ENCODE results near the gene WTAP. TPM values are rescaled to one million over a fixed set of nuclear protein-coding genes. Genes with fewer than 3 reads are reported as not detected.

The WTAP gene
- total and polyA plus RNA-seq, 2 of the 8 experiments (the other 6 are each of a cell fraction or from before 2014, with no cell fraction given) = 32.6 to 120 TPM

DNA sequence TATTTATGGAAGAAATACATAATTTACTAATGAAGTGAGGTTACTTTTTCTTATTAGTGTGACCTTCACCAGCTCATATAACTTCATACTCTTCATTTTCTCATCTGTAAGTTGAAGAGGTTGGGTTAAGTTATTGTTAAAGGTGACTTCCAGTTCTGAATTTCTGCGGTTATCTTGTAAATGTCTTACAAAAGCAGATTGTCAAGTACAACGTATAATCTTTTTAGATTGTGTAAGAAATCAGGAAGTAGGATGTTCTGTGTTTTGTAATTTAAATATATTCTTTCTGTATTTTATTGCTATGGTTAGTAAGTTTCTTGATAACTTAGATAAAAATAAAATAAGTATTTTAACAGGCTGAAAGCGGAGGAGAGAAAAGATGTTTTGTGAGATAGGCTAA is 12.0 kb downstream of the WTAP start:
- Histone ChIP-seq H2BK5ac (ENCODE audit: low read depth, low read length) (no peak overlapping the region), H3K56ac (replicated peaks; ENCODE audit: insufficient read length, low read depth, low read length) (no peak overlapping the region), H4K20me1 (replicated peaks in 1 of 2; ENCODE audit: control insufficient read depth in 1 of 2, insufficient read depth in 2 of 2, low read length in 2 of 2) (peaks cover 9 to 13% of the 10 kb centered on the region in 2 experiments), H3K27ac (ENCODE audit: low read depth, low read length) (no peak overlapping the region), H3K14ac (ENCODE audit: insufficient read length) (no peak overlapping the region), H3K9ac (replicated peaks in 1 of 4; ENCODE audit: extremely low read depth in 1 of 4, low read depth in 3 of 4, low read length in 3 of 4) (no peak overlapping the region), H3K9me3 (ENCODE audit: insufficient read depth in 2 of 2, low read depth in 1 of 2, low read length in 1 of 2) (no peaks in the 10 kb centered on the region), H2AK5ac (ENCODE audit: low read depth, low read length) (no peak overlapping the region), H3K4ac (replicated peaks; ENCODE audit: insufficient read length, low read depth, low read length) (no peak overlapping the region), H2BK20ac (ENCODE audit: low read length) (no peak overlapping the region), H4K8ac (ENCODE audit: extremely low read depth, insufficient read depth, low read length) (no peak overlapping the region), H3K23ac (ENCODE audit: insufficient read length) (no peak overlapping the region), H3K4me1 (replicated peaks in 1 of 4; ENCODE audit: control insufficient read depth in 3 of 4, insufficient read depth in 4 of 4, low read length in 3 of 4) (peaks cover 0 to 3% (median 0%) of the 10 kb centered on the region in 4 experiments; a peak in 1 of 7 replicates), H3K23me2 (ENCODE audit: low read depth, low read length) (no peaks in the 10 kb centered on the region), H3K18ac (ENCODE audit: extremely low read depth, low read length) (no peak overlapping the region), H3K27me3 (replicated peaks in 1 of 4; ENCODE audit: control insufficient read depth in 3 of 4, extremely low read depth in 1 of 4, insufficient read depth in 3 of 4, low read length in 3 of 4) (no peaks in the 10 kb centered on the region), H3K79me1 (ENCODE audit: low read depth, low read length) (no peaks in the 10 kb centered on the region), H4K5ac (ENCODE audit: insufficient read length, low read depth, low read length) (no peak overlapping the region), H2BK120ac (replicated peaks; ENCODE audit: low read depth, low read length) (no peak overlapping the region), H3K4me3 (ENCODE audit: extremely low read depth in 1 of 4, insufficient read depth in 2 of 4, low read depth in 3 of 4, low read length in 4 of 4) (no peak overlapping the region), H2AFZ (ENCODE audit: low read length) (no peak overlapping the region), H4K91ac (replicated peaks; ENCODE audit: insufficient read length, low read length) (no peak overlapping the region), H3K4me2 (ENCODE audit: insufficient read depth in 1 of 2, low read depth in 2 of 2, low read length in 2 of 2) (no peak overlapping the region), H2BK12ac (ENCODE audit: low read depth, low read length) (no peak overlapping the region), H3K36me3 (ENCODE audit: control insufficient read depth in 2 of 4, insufficient read depth in 4 of 4, low read length in 3 of 4) (peaks cover 10 to 77% (median 43%) of the 10 kb centered on the region in 4 experiments), H3K79me2 (ENCODE audit: control insufficient read depth in 1 of 2, insufficient read depth in 2 of 2, low read length in 2 of 2) (peaks cover 14 to 88% of the 10 kb centered on the region in 2 experiments), H2BK15ac (ENCODE audit: low read length) (no peak overlapping the region)
- ChIA-PET POLR2A (ENCODE audit: partially characterized antibody) (interaction anchor here (0.9 to 4.6 kb wide), 3 partner anchors 11 to 21 kb away, joined by 3 to 43 read pairs (median 19); partner anchors contain the start of genes ACAT2 and WTAP), CTCF (ENCODE audit: partially characterized antibody) (no interaction called here)
- FAIRE-seq (no peak), DNase-seq (ENCODE audit: low read depth in 1 of 2, low spot score in 2 of 2) (no peak)
- WGBS, 2 experiments (ENCODE audit: extremely low coverage in 1 of 2, insufficient coverage in 1 of 2, insufficient read length in 1 of 2, insufficient replicate concordance in 2 of 2, low coverage in 1 of 2, low lambda C conversion rate in 2 of 2, missing lambda C conversion rate in 1 of 2) = 95% methylated on average over 3 of the region's 3 CpGs; no CpG with 5 or more reads in 1 of the 2 experiments
- TF ChIP-seq SIX5 (IDR thresholded peaks at IDR 0.05; ENCODE audit: low read depth, low read length) = no peak
- TF ChIP-seq BCL11A (IDR thresholded peaks at IDR 0.05; ENCODE audit: low read depth in 2 of 2, low read length in 2 of 2) = no peak
- no peak for TF ChIP-seq PHF8 (conservative IDR thresholded peaks at IDR 0.05; ENCODE audit: low read depth, low read length)
- TF ChIP-seq ASH2L (IDR thresholded peaks at IDR 0.05; ENCODE audit: low read length) = no peak
- TF ChIP-seq BRCA1 (IDR thresholded peaks at IDR 0.05; ENCODE audit: low read depth, low read length) = no peak
- no peak for TF ChIP-seq TAF7 (optimal IDR thresholded peaks at IDR 0.05; ENCODE audit: borderline replicate concordance, low read depth, low read length)
- TF ChIP-seq CHD2 (IDR thresholded peaks at IDR 0.05; ENCODE audit: low read length) = no peak
- no peak for TF ChIP-seq NANOG (IDR thresholded peaks at IDR 0.05; ENCODE audit: insufficient read depth, low read depth, low read length, poor library complexity, severe bottlenecking)
- TF ChIP-seq TAF1 (IDR thresholded peaks at IDR 0.05; ENCODE audit: low read depth, low read length) = no peak
